ENCODE data around the gene SRC.

SRC gene

DNA sequence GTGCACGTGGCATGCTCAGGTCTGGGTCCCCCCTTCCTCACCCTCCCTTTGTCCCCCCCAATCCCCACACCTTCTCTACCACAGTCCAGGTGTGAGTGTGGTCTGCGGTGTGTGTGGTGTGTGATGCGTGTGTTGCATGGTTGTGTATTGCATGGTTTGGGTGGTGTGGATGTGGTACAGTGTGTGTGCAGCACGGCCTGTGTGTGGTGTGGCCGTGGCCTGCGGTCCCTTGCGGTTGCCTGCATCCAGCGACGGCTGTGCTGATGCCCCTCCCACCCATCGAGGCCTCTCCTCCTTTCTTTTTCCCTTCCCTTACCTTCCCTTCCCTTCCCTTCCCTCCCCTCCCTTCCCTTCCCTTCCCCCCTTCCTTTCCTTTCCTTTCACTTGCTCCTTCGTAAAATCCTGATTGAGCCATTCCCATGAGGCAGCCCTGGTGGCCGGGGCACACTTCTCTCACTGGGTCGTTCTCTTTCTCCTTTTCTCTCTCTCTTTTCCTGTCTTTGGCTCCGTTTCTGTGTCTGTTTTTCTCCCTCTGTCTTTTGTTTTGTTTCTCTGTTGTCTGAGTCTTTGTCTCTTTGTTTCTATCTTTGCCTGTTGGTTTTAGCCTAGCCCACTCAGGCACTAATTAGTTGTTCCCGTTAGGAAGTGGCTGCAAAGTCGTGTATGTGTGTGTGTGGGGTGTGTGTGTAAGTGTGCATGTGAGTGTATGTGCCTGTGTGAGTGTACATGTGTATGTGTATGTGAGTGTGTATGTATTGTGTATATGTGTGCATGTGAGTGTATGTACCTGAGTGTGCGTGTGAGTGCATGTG, 65.7 kb downstream of the SRC start:
- CTCF ChIA-PET = interaction anchor here (0.7 kb wide), 1 partner anchor 98 kb away, joined by 4 read pairs; no protein-coding TSS in a partner anchor
- POLR2A ChIA-PET = no interaction called here
- no peak for DNase-seq (ENCODE audit: extremely low spot score)
- TF ChIP-seq LEF1 (IDR thresholded peaks at IDR 0.05; ENCODE audit: borderline replicate concordance) = no peak
- TF ChIP-seq SP1 (IDR thresholded peaks at IDR 0.05) = no peak
- no peak for TF ChIP-seq FOXM1 (IDR thresholded peaks at IDR 0.05; ENCODE audit: borderline replicate concordance)
- no peak for TF ChIP-seq FOXA1 (IDR thresholded peaks at IDR 0.05)
- TF ChIP-seq SUZ12 (IDR thresholded peaks at IDR 0.05) = no peak
- no peak for TF ChIP-seq ZNF384 (IDR thresholded peaks at IDR 0.05)
- no peak for TF ChIP-seq L3MBTL2 (conservative IDR thresholded peaks at IDR 0.05)
- TF ChIP-seq CTBP1 (IDR thresholded peaks at IDR 0.05; ENCODE audit: borderline replicate concordance) = no peak
- no peak for TF ChIP-seq ARNT (IDR thresholded peaks at IDR 0.05)
- no peak for TF ChIP-seq ELF4 (IDR thresholded peaks at IDR 0.05)
- TF ChIP-seq FOXK2 (IDR thresholded peaks at IDR 0.05) = no peak
- TF ChIP-seq, protein P1, sequence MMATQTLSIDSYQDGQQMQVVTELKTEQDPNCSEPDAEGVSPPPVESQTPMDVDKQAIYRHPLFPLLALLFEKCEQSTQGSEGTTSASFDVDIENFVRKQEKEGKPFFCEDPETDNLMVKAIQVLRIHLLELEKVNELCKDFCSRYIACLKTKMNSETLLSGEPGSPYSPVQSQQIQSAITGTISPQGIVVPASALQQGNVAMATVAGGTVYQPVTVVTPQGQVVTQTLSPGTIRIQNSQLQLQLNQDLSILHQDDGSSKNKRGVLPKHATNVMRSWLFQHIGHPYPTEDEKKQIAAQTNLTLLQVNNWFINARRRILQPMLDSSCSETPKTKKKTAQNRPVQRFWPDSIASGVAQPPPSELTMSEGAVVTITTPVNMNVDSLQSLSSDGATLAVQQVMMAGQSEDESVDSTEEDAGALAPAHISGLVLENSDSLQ (IDR thresholded peaks at IDR 0.05) = no peak
- TF ChIP-seq TARDBP (IDR thresholded peaks at IDR 0.05) = no peak
- TF ChIP-seq BHLHE40 (IDR thresholded peaks at IDR 0.05; ENCODE audit: borderline replicate concordance) = no peak
- no peak for TF ChIP-seq NFRKB (IDR thresholded peaks at IDR 0.05)
- no peak for TF ChIP-seq HDGF (IDR thresholded peaks at IDR 0.05; ENCODE audit: borderline replicate concordance)

DNA sequence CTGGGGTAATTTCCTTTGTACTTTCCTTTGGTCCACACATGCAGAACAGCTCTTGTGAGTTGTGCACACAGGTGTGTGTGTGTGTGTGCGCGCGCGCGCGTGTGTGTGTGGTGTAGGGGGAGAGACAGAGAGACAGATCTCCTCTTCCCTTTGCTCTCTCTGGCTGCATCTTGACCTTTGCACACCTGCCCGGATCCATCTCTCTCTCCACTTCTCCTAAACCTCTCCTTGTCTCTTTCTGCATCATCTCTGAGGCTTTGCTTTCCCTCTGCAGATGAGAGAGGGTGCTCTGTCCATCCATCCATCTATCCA, 67.0 kb downstream of the SRC start:
- DNase-seq (ENCODE audit: extremely low spot score) = no peak
- ChIA-PET POLR2A (no interaction called here), CTCF (no interaction called here)
- no peak for TF ChIP-seq ZNF384 (IDR thresholded peaks at IDR 0.05)
- TF ChIP-seq CTBP1 (IDR thresholded peaks at IDR 0.05; ENCODE audit: borderline replicate concordance) = no peak
- TF ChIP-seq FOXM1 (IDR thresholded peaks at IDR 0.05; ENCODE audit: borderline replicate concordance) = no peak
- TF ChIP-seq FOXA1 (IDR thresholded peaks at IDR 0.05) = no peak
- TF ChIP-seq SUZ12 (IDR thresholded peaks at IDR 0.05) = no peak
- TF ChIP-seq, protein P1 (IDR thresholded peaks at IDR 0.05) = no peak
- TF ChIP-seq ELF4 (IDR thresholded peaks at IDR 0.05) = no peak

DNA sequence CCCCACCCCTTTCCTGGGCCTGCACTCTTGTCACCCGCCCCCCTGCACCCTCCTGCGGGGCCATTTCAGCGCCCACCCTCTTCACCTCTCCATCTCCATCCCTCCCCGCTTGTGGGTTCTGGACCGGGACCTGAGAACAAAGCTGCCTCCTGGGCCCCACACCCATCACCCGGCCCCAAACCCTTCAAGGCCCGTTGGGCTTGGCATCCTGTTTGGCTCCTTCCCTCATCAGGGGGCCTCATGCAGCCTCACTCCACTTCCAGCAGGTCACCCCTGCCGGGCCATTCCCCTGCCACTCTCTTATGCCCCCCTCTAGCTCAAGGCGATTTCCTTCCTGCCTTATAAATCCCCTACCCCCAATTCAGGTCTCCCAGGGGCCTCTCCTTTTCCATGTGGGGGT, 67.4 kb downstream of the SRC start:
- ChIA-PET POLR2A (no interaction called here), CTCF (no interaction called here)
- DNase-seq (ENCODE audit: extremely low spot score) = no peak
- TF ChIP-seq L3MBTL2 (conservative IDR thresholded peaks at IDR 0.05) = no peak
- TF ChIP-seq SUZ12 (IDR thresholded peaks at IDR 0.05) = no peak
- no peak for TF ChIP-seq ARNT (IDR thresholded peaks at IDR 0.05)

DNA sequence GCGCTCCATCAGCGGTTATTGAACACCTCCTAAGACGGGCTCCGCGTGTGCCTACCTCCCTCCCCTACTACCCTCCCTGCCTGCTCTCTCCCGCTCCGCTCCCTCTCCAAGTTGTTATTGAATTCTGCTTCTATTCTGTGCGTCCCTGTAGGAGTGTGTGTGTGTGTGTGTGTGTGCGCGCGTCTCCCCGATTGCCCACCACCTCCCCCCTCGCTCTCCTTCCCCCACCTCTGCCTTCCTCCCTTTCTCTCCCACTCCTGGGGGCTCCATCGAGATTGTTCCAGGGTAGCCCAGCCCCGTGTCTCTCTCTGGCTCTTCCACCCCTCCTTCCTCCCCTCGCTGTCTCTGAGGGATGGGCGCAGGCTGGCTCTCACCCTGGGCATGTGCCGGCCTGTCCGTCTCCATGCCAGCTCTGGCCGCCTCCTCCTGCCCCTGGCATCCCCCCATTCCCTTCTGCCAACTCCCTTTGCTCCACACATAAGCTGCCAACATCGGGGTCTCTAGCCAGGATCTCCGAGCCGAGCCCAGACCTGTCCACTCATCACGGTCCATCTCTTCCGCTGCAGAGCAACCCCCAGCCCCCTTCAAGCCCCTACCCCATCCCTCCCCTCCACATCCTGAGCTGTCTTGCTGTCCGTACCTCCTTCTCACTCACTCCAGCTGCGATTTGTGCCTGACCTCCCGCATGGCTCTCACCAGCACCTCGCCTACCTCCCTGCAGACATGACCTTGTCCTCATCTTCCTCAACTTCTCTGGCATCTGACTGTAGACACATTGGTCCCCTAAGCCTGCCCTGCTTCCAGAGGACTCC, 68.5 kb downstream of the SRC start:
- ChIA-PET POLR2A (no interaction called here), CTCF (no interaction called here)
- no peak for DNase-seq (ENCODE audit: extremely low spot score)
- TF ChIP-seq HDGF (IDR thresholded peaks at IDR 0.05; ENCODE audit: borderline replicate concordance) (no peak), FOXK2 (IDR thresholded peaks at IDR 0.05) (no peak), SP1 (IDR thresholded peaks at IDR 0.05) (no peak), ZNF384 (IDR thresholded peaks at IDR 0.05) (no peak), L3MBTL2 (conservative IDR thresholded peaks at IDR 0.05) (no peak), FOXM1 (IDR thresholded peaks at IDR 0.05; ENCODE audit: borderline replicate concordance) (no peak), FOXA1 (IDR thresholded peaks at IDR 0.05) (no peak), BHLHE40 (IDR thresholded peaks at IDR 0.05; ENCODE audit: borderline replicate concordance) (no peak), CTBP1 (IDR thresholded peaks at IDR 0.05; ENCODE audit: borderline replicate concordance) (no peak)

DNA sequence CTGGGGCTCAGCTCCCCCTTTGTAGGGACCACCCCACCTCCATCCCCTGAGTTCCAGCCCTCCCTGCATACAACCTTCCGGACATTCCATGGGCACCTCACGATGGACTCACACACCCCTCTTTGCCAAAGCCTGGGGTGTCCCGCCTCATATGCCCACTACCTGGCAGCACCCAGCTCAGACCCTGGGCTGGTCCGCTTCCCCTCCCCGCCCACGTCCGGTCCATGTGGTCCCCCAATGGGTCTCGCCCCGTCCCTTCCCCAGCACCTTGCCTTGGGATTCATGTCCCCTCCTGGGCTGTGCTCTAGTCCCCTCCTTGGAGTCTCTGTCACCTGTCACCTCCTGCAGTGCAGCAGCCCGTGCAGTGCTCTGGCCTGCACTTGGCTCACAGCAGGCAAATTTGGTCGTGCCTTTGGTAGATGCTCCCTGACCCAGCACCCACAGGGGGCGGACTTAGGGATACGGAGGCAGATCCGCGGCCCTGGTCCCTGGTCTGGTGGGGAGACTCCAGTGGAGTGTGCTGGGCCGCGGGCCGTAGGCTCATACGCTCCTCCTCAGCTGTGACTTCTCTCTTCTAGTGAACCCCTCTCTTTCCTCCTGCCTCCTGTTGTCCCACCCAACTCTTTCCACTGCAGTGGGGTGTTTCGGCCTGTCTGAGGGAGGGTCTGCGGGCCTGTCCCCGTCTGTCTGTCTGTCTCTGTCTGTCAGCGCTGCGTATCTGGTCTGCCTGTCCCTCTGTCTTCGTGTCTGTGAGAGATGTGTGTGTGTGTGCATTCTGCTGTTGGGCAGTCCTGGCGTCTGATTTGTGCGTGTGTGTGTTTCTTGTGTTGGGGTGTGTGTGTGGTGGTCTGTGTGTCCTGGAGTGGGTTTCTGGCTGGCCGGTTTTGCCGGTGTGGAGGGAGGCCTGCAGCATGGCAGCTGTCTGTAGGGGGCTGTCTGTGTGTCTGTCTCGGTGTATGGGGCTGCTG, 69.5 kb downstream of the SRC start:
- no peak for TF ChIP-seq CTBP1 (IDR thresholded peaks at IDR 0.05; ENCODE audit: borderline replicate concordance)
- TF ChIP-seq FOXM1 (IDR thresholded peaks at IDR 0.05; ENCODE audit: borderline replicate concordance) = no peak
- no peak for TF ChIP-seq FOXA1 (IDR thresholded peaks at IDR 0.05)
- no peak for DNase-seq (ENCODE audit: extremely low spot score)
- CTCF ChIA-PET = no interaction called here
- POLR2A ChIA-PET = no interaction called here

DNA sequence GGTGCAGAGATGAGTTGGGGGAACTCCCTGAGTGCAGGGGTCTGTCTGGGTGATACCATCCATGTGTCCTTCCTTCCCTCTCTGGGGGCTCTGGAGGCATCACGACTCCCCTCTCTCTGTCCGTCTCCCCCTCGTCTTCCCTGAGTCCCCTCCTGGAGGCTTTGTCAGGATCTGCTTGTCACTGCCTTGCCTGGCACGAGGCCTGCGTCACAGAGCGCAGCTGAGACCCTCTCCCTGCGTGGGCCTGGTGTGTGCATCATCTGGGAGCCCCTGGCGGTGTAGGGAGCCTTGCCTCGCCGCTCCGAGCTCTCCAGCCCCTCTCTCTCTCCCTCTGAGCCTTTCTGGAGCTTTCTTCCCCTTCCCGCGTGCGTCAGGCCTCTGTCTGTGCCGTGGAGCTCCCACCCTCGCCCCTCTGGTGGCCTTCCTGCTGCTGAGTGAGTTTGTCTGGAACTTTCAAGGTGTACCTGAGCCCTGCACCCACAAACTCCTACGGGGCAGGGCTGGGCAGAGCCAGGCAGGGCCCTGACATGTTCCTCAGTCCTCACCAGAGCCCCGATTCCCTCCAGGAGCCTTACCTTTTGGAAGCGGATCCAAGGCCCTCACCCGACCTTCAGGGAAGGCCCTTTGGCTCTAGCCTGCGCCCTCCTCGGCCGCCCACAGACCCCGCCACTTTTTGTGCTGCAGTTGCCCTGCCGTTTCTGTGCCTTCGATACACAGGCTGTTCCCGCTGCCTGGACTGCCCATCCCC, 70.3 kb downstream of the SRC start:
- DNase-seq (ENCODE audit: extremely low spot score) = no peak
- POLR2A ChIA-PET = no interaction called here
- TF ChIP-seq NFRKB (IDR thresholded peaks at IDR 0.05) (no peak), FOXM1 (IDR thresholded peaks at IDR 0.05; ENCODE audit: borderline replicate concordance) (no peak), BHLHE40 (IDR thresholded peaks at IDR 0.05; ENCODE audit: borderline replicate concordance) (no peak), ZNF384 (IDR thresholded peaks at IDR 0.05) (no peak), ELF4 (IDR thresholded peaks at IDR 0.05) (no peak), ARNT (IDR thresholded peaks at IDR 0.05) (no peak), TARDBP (IDR thresholded peaks at IDR 0.05) (no peak), CTBP1 (IDR thresholded peaks at IDR 0.05; ENCODE audit: borderline replicate concordance) (no peak), SP1 (IDR thresholded peaks at IDR 0.05) (no peak), FOXA1 (IDR thresholded peaks at IDR 0.05) (no peak), SUZ12 (IDR thresholded peaks at IDR 0.05) (no peak), HDGF (IDR thresholded peaks at IDR 0.05; ENCODE audit: borderline replicate concordance) (no peak), LEF1 (IDR thresholded peaks at IDR 0.05; ENCODE audit: borderline replicate concordance) (no peak), FOXK2 (IDR thresholded peaks at IDR 0.05) (no peak)
- CTCF ChIA-PET = no interaction called here
